WI38 (cell line): ENCODE measurements around the gene KCNJ3.

ENCODE experiments used
- H3K4me3 ChIP-seq: 2 replicates; pipeline ENCODE4 v1.5.1; 2011; ENCODE audit warnings: low read depth, mild to moderate bottlenecking, control low read depth, low read length
- TF ChIP-seq, protein P1 (sequence below): IDR thresholded peaks from 2 replicates; pipeline ENCODE4 v1.5.1; 2012; ENCODE audit warnings: low read depth, mild to moderate bottlenecking, control low read depth, low read length

Gene KCNJ3

GRCh38 chr2:154794406-154794805 lies 95.9 kb downstream of the KCNJ3 start:
- TF ChIP-seq, protein P1, sequence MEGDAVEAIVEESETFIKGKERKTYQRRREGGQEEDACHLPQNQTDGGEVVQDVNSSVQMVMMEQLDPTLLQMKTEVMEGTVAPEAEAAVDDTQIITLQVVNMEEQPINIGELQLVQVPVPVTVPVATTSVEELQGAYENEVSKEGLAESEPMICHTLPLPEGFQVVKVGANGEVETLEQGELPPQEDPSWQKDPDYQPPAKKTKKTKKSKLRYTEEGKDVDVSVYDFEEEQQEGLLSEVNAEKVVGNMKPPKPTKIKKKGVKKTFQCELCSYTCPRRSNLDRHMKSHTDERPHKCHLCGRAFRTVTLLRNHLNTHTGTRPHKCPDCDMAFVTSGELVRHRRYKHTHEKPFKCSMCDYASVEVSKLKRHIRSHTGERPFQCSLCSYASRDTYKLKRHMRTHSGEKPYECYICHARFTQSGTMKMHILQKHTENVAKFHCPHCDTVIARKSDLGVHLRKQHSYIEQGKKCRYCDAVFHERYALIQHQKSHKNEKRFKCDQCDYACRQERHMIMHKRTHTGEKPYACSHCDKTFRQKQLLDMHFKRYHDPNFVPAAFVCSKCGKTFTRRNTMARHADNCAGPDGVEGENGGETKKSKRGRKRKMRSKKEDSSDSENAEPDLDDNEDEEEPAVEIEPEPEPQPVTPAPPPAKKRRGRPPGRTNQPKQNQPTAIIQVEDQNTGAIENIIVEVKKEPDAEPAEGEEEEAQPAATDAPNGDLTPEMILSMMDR = no peak

GRCh38 chr2:154795651-154796050 lies 97.2 kb downstream of the KCNJ3 start:
- H3K4me3 ChIP-seq = no peak overlapping the region
- TF ChIP-seq, protein P1 = no peak

More at GRCh38 chr2:154794406-154794805, 95.9 kb downstream of the KCNJ3 start:
- no peak overlapping the region for H3K4me3 ChIP-seq

- H3K4me3 ChIP-seq = no peak overlapping the region
- TF ChIP-seq, protein P1 = no peak
Measured at GRCh38 chr2:154804451-154804850, 106.0 kb downstream of the KCNJ3 start.

DNA sequence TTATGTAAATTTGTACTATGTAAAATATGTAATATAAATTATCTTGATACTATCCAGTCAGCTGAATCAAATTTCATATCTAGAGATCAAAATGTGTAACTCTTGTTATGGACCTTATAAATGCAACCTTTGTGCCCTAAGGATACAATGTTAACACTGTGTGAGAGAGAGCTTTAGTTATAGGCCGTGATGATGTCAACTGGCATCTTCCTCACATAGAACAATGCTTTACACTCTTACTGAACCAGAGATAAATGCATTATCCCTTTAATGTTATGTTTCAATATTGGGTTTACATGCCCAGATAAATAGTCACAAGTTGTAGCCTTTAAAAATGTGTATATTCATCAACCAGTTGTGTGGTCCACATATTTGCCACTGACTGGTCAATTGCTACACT lies 115.1 kb downstream of the KCNJ3 start:
- H3K4me3 ChIP-seq = no peak overlapping the region
- TF ChIP-seq, protein P1 = no peak

DNA sequence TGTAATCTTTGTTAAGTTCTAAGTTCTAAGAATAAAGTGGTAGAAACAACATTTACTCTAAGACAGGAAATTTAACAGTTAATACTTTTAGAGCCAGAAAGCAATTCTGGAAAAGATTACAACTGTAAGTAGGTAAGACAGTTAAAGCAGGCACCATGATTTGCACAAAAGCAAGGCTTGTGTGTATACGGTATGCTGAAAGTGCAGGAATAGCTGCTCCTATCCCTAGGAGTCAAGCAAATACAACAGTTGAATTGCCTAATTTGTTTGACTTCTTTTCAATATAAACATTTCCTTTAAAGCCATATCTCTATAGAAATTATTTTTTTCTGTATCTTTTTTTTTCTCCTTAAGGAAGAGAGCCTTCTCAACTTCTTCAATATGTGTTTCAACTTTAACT lies 116.4 kb downstream of the KCNJ3 start:
- TF ChIP-seq, protein P1 = no peak
- no peak overlapping the region for H3K4me3 ChIP-seq

GRCh38 chr2:154825358-154825757 lies 126.9 kb downstream of the KCNJ3 start:
- TF ChIP-seq, protein P1 = no peak

GRCh38 chr2:154826827-154827226 lies 128.3 kb downstream of the KCNJ3 start:
- TF ChIP-seq, protein P1 = no peak
- no peak overlapping the region for H3K4me3 ChIP-seq

More at GRCh38 chr2:154825358-154825757, 126.9 kb downstream of the KCNJ3 start:
- no peak overlapping the region for H3K4me3 ChIP-seq
